ENCODE data around the gene AFDN. TPM values are rescaled to one million over a fixed set of nuclear protein-coding genes. Genes with fewer than 3 reads are reported as not detected.

The AFDN gene
- total RNA-seq, 4 donors from 2014 or later, result 133 to 391 (median 148) TPM

- Histone ChIP-seq H3K4me1 (no peaks in the 10 kb centered on the region), H3K9me3 (no peaks in the 10 kb centered on the region), H3K27me3 (no peaks in the 10 kb centered on the region), H3K27ac (no peak overlapping the region), H3K36me3 (no peaks in the 10 kb centered on the region), H3K4me3 (no peak overlapping the region)
- 83% methylated on average over 3 of the region's 3 CpGs for WGBS
- DNase-seq (ENCODE audit: low spot score in 2 of 2), result peak in 1 of 2 donors; percentile 46
- no peak for TF ChIP-seq POLR2A (IDR thresholded peaks at IDR 0.05)
- no peak for TF ChIP-seq POLR2AphosphoS5 (IDR thresholded peaks at IDR 0.05)
- no peak for TF ChIP-seq EP300 (IDR thresholded peaks at IDR 0.05)
- TF ChIP-seq CTCF (IDR thresholded peaks at IDR 0.05), result no peak
These were observed 154.3 kb downstream of the AFDN start for GRCh38 chr6:167980911-167981580.

- Histone ChIP-seq H3K27me3 (no peaks in the 10 kb centered on the region), H3K9me3 (no peaks in the 10 kb centered on the region), H3K27ac (no peak overlapping the region), H3K36me3 (no peaks in the 10 kb centered on the region), H3K4me1 (no peaks in the 10 kb centered on the region), H3K4me3 (no peak overlapping the region)
- DNase-seq (ENCODE audit: low spot score in 2 of 2), result no peak
- TF ChIP-seq CTCF (IDR thresholded peaks at IDR 0.05) (no peak), POLR2A (IDR thresholded peaks at IDR 0.05) (no peak), POLR2AphosphoS5 (IDR thresholded peaks at IDR 0.05) (no peak)
- WGBS, result 74% methylated on average over 7 of the region's 7 CpGs
These were observed 155.3 kb downstream of the AFDN start for GRCh38 chr6:167981916-167982462.

- Histone ChIP-seq H3K36me3 (no peaks in the 10 kb centered on the region), H3K27ac (no peak overlapping the region), H3K9me3 (no peaks in the 10 kb centered on the region), H3K4me1 (no peaks in the 10 kb centered on the region), H3K4me3 (no peak overlapping the region), H3K27me3 (no peaks in the 10 kb centered on the region)
- WGBS, result 94% methylated on average over 11 of the region's 11 CpGs
- TF ChIP-seq POLR2A (IDR thresholded peaks at IDR 0.05) (no peak), POLR2AphosphoS5 (IDR thresholded peaks at IDR 0.05) (no peak), CTCF (IDR thresholded peaks at IDR 0.05) (no peak)
- peak in 1 of 2 donors; percentile 28 for DNase-seq (ENCODE audit: low spot score in 2 of 2)
These were observed 157.5 kb downstream of the AFDN start for GRCh38 chr6:167984144-167984719.

- WGBS, result 92% methylated on average over 13 of the region's 13 CpGs
These were observed 158.3 kb downstream of the AFDN start for GRCh38 chr6:167984876-167985604.

More at GRCh38 chr6:167984876-167985604, 158.3 kb downstream of the AFDN start:
- no peaks in the 10 kb centered on the region for H3K36me3 ChIP-seq
- H3K4me3 ChIP-seq, result no peak overlapping the region
- TF ChIP-seq POLR2A (IDR thresholded peaks at IDR 0.05), result no peak
- no peak for TF ChIP-seq EP300 (IDR thresholded peaks at IDR 0.05)
- no peak for TF ChIP-seq CTCF (IDR thresholded peaks at IDR 0.05)
- no peak for TF ChIP-seq POLR2AphosphoS5 (IDR thresholded peaks at IDR 0.05)
- no peak overlapping the region for H3K27ac ChIP-seq
- no peaks in the 10 kb centered on the region for H3K27me3 ChIP-seq
- no peaks in the 10 kb centered on the region for H3K9me3 ChIP-seq
- DNase-seq (ENCODE audit: low spot score in 2 of 2), result no peak
- no peaks in the 10 kb centered on the region for H3K4me1 ChIP-seq

Data from suprapubic skin (tissue), 4 donors.